GM12878 (cell line): Measurements from ENCODE around the gene COQ3. TPM values are rescaled to one million over a fixed set of nuclear protein-coding genes. Genes with fewer than 3 reads are reported as not detected.

Experiments
- ATAC-seq: fragments of 200-7000 bp; cut with Tn5 transposase; 3 replicates; pipeline ENCODE4 v1.9.1; 2020; ENCODE audit warnings: mild to moderate bottlenecking, moderate library complexity
- BruUV-seq: library from RNA; stranded (reverse); fragments of 400-500 nt; replicated peaks from 2 replicates; lab custom pipeline; 2021; lab: Mats Ljungman, UMichigan
- CTCF ChIA-PET: fragments of 300-600 bp; sonication (Branson Sonifier 250); formaldehyde crosslinking; extraction: SDS; loops from one replicate; lab custom pipeline; 2021; ENCODE audit warnings: inconsistent platforms; lab: Yijun Ruan, JAX
- POLR2A ChIA-PET: fragments of 350-600 bp; formaldehyde crosslinking; extraction: SDS; loops from one replicate; lab custom pipeline; 2021; ENCODE audit warnings: inconsistent platforms; lab: Charles Lee
- RAD21 ChIA-PET: fragments of 300-600 bp; sonication (Branson Sonifier 250); formaldehyde crosslinking; loops from one replicate; lab custom pipeline; 2023; ENCODE audit warnings: antibody characterized with exemption; ENCODE audit not compliant: unreplicated experiment; lab: Charles Lee
- SMC1A ChIA-PET: fragments of 300-600 bp; sonication (Branson Sonifier 250); formaldehyde crosslinking; loops from one replicate; lab custom pipeline; 2023; ENCODE audit not compliant: unreplicated experiment, uncharacterized antibody; lab: Charles Lee
- DNase-seq: peaks from one replicate; pipeline ENCODE4 v3.0.0-alpha.2; 2011; ENCODE audit warnings: low read depth, low spot score
- FAIRE-seq: peaks from 3 replicates; lab custom pipeline; 2011; peaks lifted over from hg19 to GRCh38; lab: Jason Lieb, UNC
- H2AFZ ChIP-seq: 2 replicates; pipeline ENCODE4 v1.6.0; 2011; ENCODE audit warnings: low read depth, low read length, control low read depth; ENCODE audit not compliant: control insufficient read depth
- H3K27ac ChIP-seq: 2 replicates; pipeline ENCODE4 v1.5.1; 2011; ENCODE audit warnings: control low read depth; ENCODE audit not compliant: control insufficient read depth, insufficient read depth
- H3K27me3 ChIP-seq, 2 experiments: replicated peaks in 1 of 2; 2 replicates each; pipeline versions ENCODE4 v1.6.0 to v1.6.1; 2011; ENCODE audit warnings: low read length in 1 of 2; ENCODE audit not compliant: control insufficient read depth in 2 of 2, insufficient read depth in 2 of 2
- H3K36me3 ChIP-seq, 2 experiments: 2 replicates each; pipeline ENCODE4 v1.5.1; 2011; ENCODE audit warnings: low read length in 1 of 2; ENCODE audit not compliant: control insufficient read depth in 2 of 2, insufficient read depth in 2 of 2
- H3K4me1 ChIP-seq: 2 replicates; pipeline ENCODE4 v1.6.1; 2011; ENCODE audit warnings: mild to moderate bottlenecking, low read length, moderate library complexity, mixed read lengths; ENCODE audit not compliant: control insufficient read depth, insufficient read depth
- H3K4me2 ChIP-seq: 2 replicates; pipeline ENCODE4 v1.6.0; 2011; ENCODE audit warnings: control low read depth; ENCODE audit not compliant: control insufficient read depth, insufficient read depth
- H3K4me3 ChIP-seq: fragments of 200-600 bp; sonication (generic); 2 replicates; pipeline ENCODE4 v1.5.1; 2016
- H3K79me2 ChIP-seq: 2 replicates; pipeline ENCODE4 v1.6.0; 2011; ENCODE audit warnings: low read length; ENCODE audit not compliant: control insufficient read depth, insufficient read depth
- H3K9ac ChIP-seq: 2 replicates; pipeline ENCODE4 v1.8.0; 2011; ENCODE audit warnings: low read length, control low read depth, mixed read lengths; ENCODE audit not compliant: control insufficient read depth, insufficient read depth
- H3K9me3 ChIP-seq: replicated peaks from 3 replicates; pipeline ENCODE4 v1.5.1; 2011; ENCODE audit warnings: mild to moderate bottlenecking, low read length; ENCODE audit not compliant: control insufficient read depth, insufficient read depth
- H4K20me1 ChIP-seq: 2 replicates; pipeline ENCODE4 v1.6.0; 2011; ENCODE audit not compliant: control insufficient read depth, insufficient read depth
- ASH2L ChIP-seq: fragments of 300-600, 200-600 bp; sonication (generic); IDR thresholded peaks from 2 replicates; pipeline ENCODE4 v1.6.1; 2017; ENCODE audit warnings: low read depth, mild to moderate bottlenecking, borderline replicate concordance
- BACH1 ChIP-seq: fragments of 450-650 bp; IDR thresholded peaks from 2 replicates; pipeline ENCODE4 v1.6.1; 2017; ENCODE audit warnings: mild to moderate bottlenecking, borderline replicate concordance
- CHD1 ChIP-seq: IDR thresholded peaks from 2 replicates; pipeline ENCODE4 v1.6.1; 2012; ENCODE audit warnings: low read depth, low read length, improper control_type of control experiment
- FOXK2 ChIP-seq: fragments of 450-650 bp; IDR thresholded peaks from 2 replicates; pipeline ENCODE4 v1.6.1; 2017; ENCODE audit warnings: mild to moderate bottlenecking, moderate library complexity
- GATAD2B ChIP-seq: fragments of 450-650 bp; conservative IDR thresholded peaks from 2 replicates; pipeline ENCODE4 v1.6.1; 2017; ENCODE audit warnings: low read depth, mild to moderate bottlenecking, moderate library complexity
- NKRF ChIP-seq: fragments of 450-650 bp; conservative IDR thresholded peaks from 2 replicates; pipeline ENCODE4 v1.6.1; 2017; ENCODE audit warnings: mild to moderate bottlenecking, moderate library complexity
- NR2F1 ChIP-seq: fragments of 450-650 bp; conservative IDR thresholded peaks from 2 replicates; pipeline ENCODE4 v1.6.1; 2017; ENCODE audit warnings: mild to moderate bottlenecking
- USF1 ChIP-seq: IDR thresholded peaks from 2 replicates; pipeline ENCODE4 v1.6.1; 2011; ENCODE audit warnings: borderline replicate concordance, low read depth, mild to moderate bottlenecking, moderate library complexity, mixed read lengths, low read length; ENCODE audit not compliant: insufficient read depth; ENCODE audit errors: extremely low read length
- ZNF274 ChIP-seq: IDR thresholded peaks from one replicate; pipeline ENCODE4 v1.8.0; 2011; ENCODE audit not compliant: insufficient read length, insufficient read depth
- WGBS: methylation state at CpG from one replicate; pipeline ENCODE4 v1.1.6; 2016; ENCODE audit warnings: low lambda C conversion rate; ENCODE audit not compliant: insufficient replicate concordance, insufficient coverage; ENCODE audit errors: missing lambda C conversion rate; 5-methylcytosine and 5-hydroxymethylcytosine counted together
- in situ Hi-C: fragments of 300-500 bp; cut with MboI; formaldehyde crosslinking; loops from 9 replicates; pipeline ENCODE4 v1.14.3; 2018; ENCODE audit warnings: mixed read lengths
- intact Hi-C: fragments of 100-400 bp; cut with micrococcal nuclease; formaldehyde crosslinking; loops from one replicate; pipeline ENCODE4 v1.14.2; 2022; ENCODE audit not compliant: unreplicated experiment
- polyA plus RNA-seq, 11 experiments: library from polyadenylated mRNA; depleted of rRNA in 4 of 11; unstranded in 6 of 11; stranded (reverse) in 5 of 11; fragments of >200 nt; fragmentation: Nextera tagmentation in 4 of 11; fragmentation: Illumina TruSeq in 1 of 11; extraction: Ambion mirVana in 4 of 11; extraction: Trizol in 1 of 11; gene quantifications; 1 replicate in 1 of 11; 2 replicates in 10 of 11; pipeline versions ENCODE4 v1.2.1 to v1.2.3, GENCODE V29; 2011 to 2016; ENCODE audit warnings: inconsistent platforms in 2 of 11, missing spikeins in 2 of 11, low read depth in 1 of 11
- total RNA-seq, 4 experiments: library from RNA; depleted of rRNA in 3 of 4; stranded (reverse); fragments of >200 nt in 3 of 4; fragmentation: Illumina TruSeq in 1 of 4; extraction: Trizol in 1 of 4; gene quantifications; 2 replicates each; pipeline versions ENCODE4 v1.2.1 to v1.2.3, GENCODE V29; 2013 to 2021
- TF ChIP-seq, protein P1 (sequence below): fragments of 450-650 bp; IDR thresholded peaks from 2 replicates; pipeline ENCODE4 v1.6.1; 2018; ENCODE audit warnings: mild to moderate bottlenecking, low read depth, moderate library complexity; ENCODE audit not compliant: partially characterized antibody
- TF ChIP-seq, protein P2 (sequence below): fragments of 450-650 bp; IDR thresholded peaks from 2 replicates; pipeline ENCODE4 v1.6.1; 2017; ENCODE audit warnings: mild to moderate bottlenecking, low read depth, inconsistent platforms; ENCODE audit not compliant: poor library complexity, severe bottlenecking
- TF ChIP-seq, protein P3 (sequence below): fragments of 450-650 bp; IDR thresholded peaks from 2 replicates; pipeline ENCODE4 v1.6.1; 2017; ENCODE audit warnings: borderline replicate concordance

The COQ3 gene
- total and polyA plus RNA-seq, 10 of the 15 experiments (the other 5 are each of a cell fraction or from before 2014, with no cell fraction given): 9.3 to 50.6 (median 16.0) TPM

- TF ChIP-seq, protein P1, sequence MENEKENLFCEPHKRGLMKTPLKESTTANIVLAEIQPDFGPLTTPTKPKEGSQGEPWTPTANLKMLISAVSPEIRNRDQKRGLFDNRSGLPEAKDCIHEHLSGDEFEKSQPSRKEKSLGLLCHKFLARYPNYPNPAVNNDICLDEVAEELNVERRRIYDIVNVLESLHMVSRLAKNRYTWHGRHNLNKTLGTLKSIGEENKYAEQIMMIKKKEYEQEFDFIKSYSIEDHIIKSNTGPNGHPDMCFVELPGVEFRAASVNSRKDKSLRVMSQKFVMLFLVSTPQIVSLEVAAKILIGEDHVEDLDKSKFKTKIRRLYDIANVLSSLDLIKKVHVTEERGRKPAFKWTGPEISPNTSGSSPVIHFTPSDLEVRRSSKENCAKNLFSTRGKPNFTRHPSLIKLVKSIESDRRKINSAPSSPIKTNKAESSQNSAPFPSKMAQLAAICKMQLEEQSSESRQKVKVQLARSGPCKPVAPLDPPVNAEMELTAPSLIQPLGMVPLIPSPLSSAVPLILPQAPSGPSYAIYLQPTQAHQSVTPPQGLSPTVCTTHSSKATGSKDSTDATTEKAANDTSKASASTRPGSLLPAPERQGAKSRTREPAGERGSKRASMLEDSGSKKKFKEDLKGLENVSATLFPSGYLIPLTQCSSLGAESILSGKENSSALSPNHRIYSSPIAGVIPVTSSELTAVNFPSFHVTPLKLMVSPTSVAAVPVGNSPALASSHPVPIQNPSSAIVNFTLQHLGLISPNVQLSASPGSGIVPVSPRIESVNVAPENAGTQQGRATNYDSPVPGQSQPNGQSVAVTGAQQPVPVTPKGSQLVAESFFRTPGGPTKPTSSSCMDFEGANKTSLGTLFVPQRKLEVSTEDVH: no peak
- TF ChIP-seq CHD1: no peak
Observed at GRCh38 chr6:99432877-99433276, 38.9 kb upstream of the COQ3 start (continued).

- POLR2A ChIA-PET: no interaction called here
- 61% methylated on average over 2 of the region's 2 CpGs for WGBS
Observed at GRCh38 chr6:99431901-99432300, 37.9 kb upstream of the COQ3 start.

More at GRCh38 chr6:99431901-99432300, 37.9 kb upstream of the COQ3 start:
- ChIA-PET RAD21 (no interaction called here), CTCF (interaction anchor here (1.1 to 3.9 kb wide), 5 partner anchors 79 to 314 kb away, joined by 3 to 26 read pairs (median 13); no protein-coding TSS in a partner anchor), SMC1A (no interaction called here)
- H3K4me2 ChIP-seq: no peak overlapping the region
- H3K9ac ChIP-seq: no peak overlapping the region
- DNase-seq: no peak
- in situ Hi-C loops (no loop called here), intact Hi-C loops (no loop called here)
- no peak for ATAC-seq
- H3K27me3 ChIP-seq: no peaks in the 10 kb centered on the region
- no peaks in the 10 kb centered on the region for H3K9me3 ChIP-seq
- peaks cover 9% of the 10 kb centered on the region for H3K4me1 ChIP-seq
- no peak overlapping the region for H3K4me3 ChIP-seq
- H3K36me3 ChIP-seq: no peaks in the 10 kb centered on the region; a peak in 1 of 4 replicates
- TF ChIP-seq BACH1 (no peak), ASH2L (no peak), USF1 (no peak), NKRF (no peak), FOXK2 (no peak), NR2F1 (no peak), GATAD2B (no peak), ZNF274 (no peak)
- TF ChIP-seq, protein P2, sequence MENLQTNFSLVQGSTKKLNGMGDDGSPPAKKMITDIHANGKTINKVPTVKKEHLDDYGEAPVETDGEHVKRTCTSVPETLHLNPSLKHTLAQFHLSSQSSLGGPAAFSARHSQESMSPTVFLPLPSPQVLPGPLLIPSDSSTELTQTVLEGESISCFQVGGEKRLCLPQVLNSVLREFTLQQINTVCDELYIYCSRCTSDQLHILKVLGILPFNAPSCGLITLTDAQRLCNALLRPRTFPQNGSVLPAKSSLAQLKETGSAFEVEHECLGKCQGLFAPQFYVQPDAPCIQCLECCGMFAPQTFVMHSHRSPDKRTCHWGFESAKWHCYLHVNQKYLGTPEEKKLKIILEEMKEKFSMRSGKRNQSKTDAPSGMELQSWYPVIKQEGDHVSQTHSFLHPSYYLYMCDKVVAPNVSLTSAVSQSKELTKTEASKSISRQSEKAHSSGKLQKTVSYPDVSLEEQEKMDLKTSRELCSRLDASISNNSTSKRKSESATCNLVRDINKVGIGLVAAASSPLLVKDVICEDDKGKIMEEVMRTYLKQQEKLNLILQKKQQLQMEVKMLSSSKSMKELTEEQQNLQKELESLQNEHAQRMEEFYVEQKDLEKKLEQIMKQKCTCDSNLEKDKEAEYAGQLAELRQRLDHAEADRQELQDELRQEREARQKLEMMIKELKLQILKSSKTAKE: no peak
- TF ChIP-seq, protein P3, sequence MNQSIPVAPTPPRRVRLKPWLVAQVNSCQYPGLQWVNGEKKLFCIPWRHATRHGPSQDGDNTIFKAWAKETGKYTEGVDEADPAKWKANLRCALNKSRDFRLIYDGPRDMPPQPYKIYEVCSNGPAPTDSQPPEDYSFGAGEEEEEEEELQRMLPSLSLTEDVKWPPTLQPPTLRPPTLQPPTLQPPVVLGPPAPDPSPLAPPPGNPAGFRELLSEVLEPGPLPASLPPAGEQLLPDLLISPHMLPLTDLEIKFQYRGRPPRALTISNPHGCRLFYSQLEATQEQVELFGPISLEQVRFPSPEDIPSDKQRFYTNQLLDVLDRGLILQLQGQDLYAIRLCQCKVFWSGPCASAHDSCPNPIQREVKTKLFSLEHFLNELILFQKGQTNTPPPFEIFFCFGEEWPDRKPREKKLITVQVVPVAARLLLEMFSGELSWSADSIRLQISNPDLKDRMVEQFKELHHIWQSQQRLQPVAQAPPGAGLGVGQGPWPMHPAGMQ: no peak
- TF ChIP-seq, all 136 proteins: peak for 0
- H3K79me2 ChIP-seq: peaks cover 7% of the 10 kb centered on the region
- FAIRE-seq: no peak
- H4K20me1 ChIP-seq: no peaks in the 10 kb centered on the region
- BruUV-seq: no TSS peak
- no peak overlapping the region for H3K27ac ChIP-seq
- no peak overlapping the region for H2AFZ ChIP-seq
